HG02852 (cell line): ENCODE results near the gene UCK1.
"Not testable (repeated sequence)": the region's sequence is repeated elsewhere in the genome, so short reads cannot be mapped to it uniquely, and the experiment has no call there.

ENCODE experiments used
- ATAC-seq: cut with Tn5 transposase; IDR thresholded peaks from one replicate; pipeline ENCODE4 v1.9.1; 2021; ENCODE audit warnings: mild to moderate bottlenecking, moderate library complexity; ENCODE audit not compliant: unreplicated experiment

Gene UCK1

DNA sequence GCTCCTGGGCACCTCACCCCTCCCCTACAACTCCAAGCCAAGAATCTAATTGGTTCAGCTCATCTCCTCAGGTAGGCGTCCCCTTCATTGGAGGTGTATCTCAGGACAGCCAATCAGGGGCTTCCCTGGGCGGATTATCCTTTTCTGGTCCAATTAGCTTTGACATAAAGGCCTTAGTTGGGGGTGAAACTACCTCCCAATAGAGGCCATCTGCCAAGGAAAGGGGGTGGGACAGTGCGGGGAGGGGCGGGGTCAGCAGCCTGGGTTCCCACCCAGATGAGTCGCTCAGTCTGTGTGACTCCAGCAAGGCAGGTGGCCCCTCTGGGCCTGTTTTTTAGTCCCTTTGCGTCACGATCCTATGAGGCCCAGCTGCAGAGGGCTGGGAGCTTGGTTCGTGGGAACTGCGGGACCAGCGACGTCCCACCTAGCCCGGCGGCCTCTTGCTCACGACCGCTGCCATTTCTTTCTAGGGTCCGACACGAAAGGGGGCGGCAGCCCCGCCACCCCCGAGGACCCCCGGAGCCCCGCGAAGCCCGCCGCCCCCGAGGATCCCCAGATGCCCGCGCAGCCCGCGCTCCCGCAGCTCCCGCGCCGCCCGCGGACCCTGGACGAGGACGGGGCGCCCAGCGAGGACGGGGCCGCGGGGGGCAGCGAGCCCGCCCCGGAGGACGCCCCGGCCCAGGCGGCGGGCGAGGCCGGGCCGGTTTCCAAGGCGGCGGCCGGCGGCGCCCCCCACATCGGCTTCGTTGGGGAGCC, 23.2 kb upstream of the UCK1 start:
- no peak for ATAC-seq

DNA sequence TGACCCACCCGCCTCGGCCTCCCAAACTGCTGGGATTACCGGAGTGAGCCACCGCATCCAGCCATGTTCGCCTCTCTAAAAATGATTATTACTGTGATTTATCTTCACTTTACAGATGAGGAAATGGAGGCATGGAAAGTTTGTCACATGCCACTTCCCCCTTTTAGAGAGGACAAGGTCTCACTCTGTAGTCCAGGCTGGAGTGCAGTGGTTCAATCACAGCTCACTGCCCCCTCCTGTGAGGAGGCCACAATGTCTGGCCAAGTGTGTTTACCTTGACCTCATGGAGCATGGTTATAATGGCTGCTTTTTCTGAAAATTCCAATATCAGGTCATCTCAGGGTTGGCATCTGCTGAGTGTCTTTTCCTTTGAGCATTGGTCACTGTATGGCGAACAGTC, 21.0 kb upstream of the UCK1 start:
- ATAC-seq = no peak

DNA sequence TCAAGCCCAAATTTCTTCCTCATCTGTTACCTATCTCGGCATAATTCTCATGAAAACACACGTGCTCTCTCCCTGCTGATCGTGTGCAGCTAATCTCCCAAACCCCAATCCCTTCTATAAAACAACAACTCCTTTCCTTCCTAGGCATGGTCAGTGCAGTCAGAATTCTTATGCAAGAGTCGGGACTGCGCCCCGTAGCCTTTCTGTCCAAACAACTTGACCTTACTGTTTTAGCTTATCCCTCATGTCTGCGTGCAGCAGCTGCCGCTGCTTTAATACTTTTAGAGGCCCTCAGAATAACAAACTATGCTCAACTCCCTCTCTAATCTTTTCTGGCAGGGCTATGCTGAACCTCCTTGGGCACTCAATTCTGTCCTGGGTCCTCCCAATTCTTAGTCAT, 19.4 kb upstream of the UCK1 start:
- ATAC-seq = not testable (repeated sequence)

GRCh38 chr9:131549186-131549585, 18.1 kb upstream of the UCK1 start:
- ATAC-seq = not testable (repeated sequence)

GRCh38 chr9:131546336-131547084, 15.4 kb upstream of the UCK1 start:
- ATAC-seq = no peak

GRCh38 chr9:131545786-131546335, 14.8 kb upstream of the UCK1 start:
- no peak for ATAC-seq

DNA sequence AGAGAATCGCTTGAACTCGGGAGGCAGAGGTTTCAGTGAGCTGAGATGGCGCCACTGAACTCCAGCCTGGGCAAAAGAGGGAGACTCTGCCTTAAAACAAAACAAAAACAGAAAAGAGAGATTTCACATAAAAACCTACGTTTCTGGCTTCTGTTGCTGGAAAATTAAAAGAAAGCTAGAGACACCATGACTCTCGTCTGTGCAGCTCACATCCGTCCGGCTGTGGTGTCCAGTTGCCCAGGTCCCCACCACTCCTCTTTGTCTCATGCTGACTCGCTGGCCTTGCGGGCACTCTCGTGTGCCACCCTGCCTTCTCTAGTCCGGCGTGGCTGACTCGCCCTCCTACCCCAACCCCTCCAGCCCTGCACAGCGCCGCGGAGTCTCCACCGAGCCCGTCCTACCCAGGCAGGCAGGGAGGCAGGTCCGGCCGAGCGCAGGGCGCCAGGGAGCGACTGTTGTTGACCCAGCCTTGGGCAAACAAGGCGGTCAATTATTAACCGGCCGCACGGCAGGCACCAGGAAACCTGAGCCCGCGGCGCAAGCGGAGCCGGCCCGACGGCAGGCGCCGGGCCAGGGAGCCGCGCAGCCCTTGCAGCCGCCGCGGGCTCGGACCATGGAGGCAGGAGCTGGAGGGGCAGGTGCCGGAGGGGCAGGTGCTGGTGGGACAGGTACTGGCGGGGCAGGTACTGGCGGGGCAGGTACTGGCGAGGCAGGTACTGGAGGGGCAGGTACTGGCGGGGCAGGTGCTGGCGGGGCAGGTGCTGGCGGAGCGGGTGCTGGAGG, 14.1 kb upstream of the UCK1 start, which contains the start of gene PRRT1B:
Gene PRRT1B, plus strand, starts transcription at position 521 of the 783 bp plus-strand sequence. Its CDS starts 93 bp downstream, at position 614.
- no peak for ATAC-seq

DNA sequence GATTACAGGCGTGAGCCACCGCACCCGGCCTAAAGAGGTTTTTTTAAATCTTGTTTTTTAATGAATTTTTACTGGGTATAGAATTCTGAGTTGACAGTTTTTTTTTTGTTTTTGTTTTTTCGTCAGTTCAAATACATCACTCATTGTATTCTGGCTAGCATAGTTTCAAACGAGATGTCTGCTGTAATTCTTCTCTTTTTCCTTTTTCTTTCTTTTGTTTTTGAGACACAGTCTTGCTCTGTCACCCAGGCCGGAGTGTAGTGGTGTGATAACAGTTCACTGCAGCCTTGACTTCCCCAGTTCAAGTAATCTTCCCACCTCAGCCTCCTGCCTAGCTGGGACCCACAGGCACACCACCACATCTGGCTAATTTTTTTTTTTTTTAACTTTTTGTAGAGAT, 12.1 kb upstream of the UCK1 start:
- ATAC-seq = no peak

DNA sequence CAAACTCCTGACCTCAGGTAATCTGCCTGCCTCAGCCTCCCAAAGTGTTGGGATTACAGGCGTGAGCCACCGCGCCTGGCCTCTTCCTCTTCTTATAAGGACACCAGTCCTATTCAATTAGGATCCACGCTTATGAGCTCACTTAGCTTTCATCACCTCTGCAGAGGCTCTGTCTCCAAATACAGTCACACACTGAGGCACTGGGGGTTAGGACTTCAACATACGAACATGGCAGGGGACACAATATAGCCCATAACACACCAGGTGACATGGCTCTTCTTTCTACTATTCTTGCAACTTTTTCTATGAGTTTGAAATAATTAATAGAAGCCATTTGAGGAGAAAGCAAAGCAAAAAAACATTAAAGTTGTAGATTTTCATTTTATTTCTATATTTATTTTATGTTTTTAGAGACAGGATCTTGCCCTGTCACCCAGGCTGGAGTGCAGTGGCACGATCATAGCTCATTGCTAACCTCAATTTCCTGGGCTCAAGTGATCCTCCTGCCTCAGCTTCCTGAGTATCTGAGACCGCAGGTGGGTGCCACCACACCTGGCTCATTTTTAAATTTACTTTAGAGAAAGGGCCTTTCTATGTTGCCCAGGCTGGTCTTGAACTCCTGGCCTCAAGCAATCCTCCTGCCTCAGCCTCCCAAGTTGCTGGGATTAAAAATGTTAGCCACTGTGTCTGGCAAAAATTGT, 8.3 kb upstream of the UCK1 start:
- ATAC-seq = no peak

GRCh38 chr9:131537946-131538345, 6.9 kb upstream of the UCK1 start:
- ATAC-seq = no peak

- ATAC-seq = no peak
Measured at GRCh38 chr9:131534721-131535237, 3.7 kb upstream of the UCK1 start.

DNA sequence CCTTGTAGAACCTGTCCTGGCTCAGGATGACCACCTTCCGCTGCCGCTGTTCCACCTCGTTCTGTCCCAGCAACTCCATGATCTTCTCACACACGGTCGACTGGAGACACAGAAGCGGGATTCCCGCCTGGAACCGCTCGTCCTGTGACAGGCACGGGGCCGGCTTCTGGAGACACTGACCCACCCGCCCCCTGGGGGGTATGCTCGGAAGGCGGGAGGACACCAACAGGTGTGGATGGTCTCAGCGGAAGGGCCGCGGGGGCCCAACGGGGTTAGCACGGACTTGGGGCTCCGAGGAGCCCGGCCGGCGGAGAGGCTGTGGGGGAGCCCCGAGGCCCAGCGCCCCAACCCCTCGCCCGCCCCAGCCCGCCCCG, 530 bp downstream of the UCK1 start:
- ATAC-seq = peak; percentile 29

- no peak for ATAC-seq
Measured at GRCh38 chr9:131529597-131530545, 1.2 kb downstream of the UCK1 start.

DNA sequence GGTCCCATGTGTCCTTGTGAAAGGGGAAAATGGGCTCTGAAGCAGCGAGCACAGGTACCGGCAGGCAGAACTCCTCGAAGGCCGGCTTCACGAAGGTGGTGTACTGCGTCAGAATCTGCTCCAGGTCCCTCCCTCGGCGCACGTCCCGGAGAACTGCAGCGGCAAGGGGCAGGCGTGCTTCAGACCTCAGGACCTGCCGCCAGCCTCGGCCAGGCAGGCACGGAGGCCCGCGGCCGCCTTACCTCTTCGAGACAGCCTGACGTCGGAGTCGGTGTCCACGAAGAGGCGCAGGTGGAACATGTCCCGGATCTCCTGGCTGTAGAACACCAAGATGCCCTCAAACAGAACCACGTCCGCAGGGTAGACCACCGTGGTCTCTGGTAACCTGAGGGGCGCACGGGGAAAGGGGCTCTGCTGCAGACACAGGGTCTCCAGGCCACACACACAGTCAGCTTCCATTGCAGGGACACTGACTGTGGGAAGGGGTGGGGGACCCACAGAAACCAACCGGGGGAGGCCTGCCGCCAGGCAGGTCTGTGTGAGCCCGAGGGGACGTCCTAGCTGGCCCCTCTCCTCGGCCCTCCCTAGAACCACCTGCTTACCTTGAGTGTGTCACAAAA, 2.1 kb downstream of the UCK1 start:
- ATAC-seq = no peak

GRCh38 chr9:131528186-131528585, 2.9 kb downstream of the UCK1 start:
- no peak for ATAC-seq

GRCh38 chr9:131525643-131526565, 5.2 kb downstream of the UCK1 start:
- no peak for ATAC-seq

GRCh38 chr9:131524665-131525315, 6.3 kb downstream of the UCK1 start:
- no peak for ATAC-seq
